Peyer's patch (tissue), 4 donors: ENCODE data around the gene FGGY. TPM values are rescaled to one million over a fixed set of nuclear protein-coding genes. Genes with fewer than 3 reads are reported as not detected.

Experiments used
- DNase-seq, 3 donors: peaks; one replicate each; pipeline ENCODE4 v3.0.0-alpha.2; 2017 to 2019
- H3K27ac ChIP-seq, 4 donors: fragments of 200-600 bp; sonication (generic); one replicate each; pipeline ENCODE4 v1.5.1; 2016 to 2019
- H3K27me3 ChIP-seq, 2 donors: fragments of 200-600 bp; sonication (generic); one replicate each; pipeline ENCODE4 v1.5.1; 2019
- H3K36me3 ChIP-seq, 3 donors: fragments of 200-600 bp; sonication (generic); one replicate each; pipeline ENCODE4 v1.5.1; 2016 to 2019
- H3K4me1 ChIP-seq, 4 donors: fragments of 200-600 bp; sonication (generic); one replicate each; pipeline ENCODE4 v1.5.1; 2016 to 2019
- H3K4me3 ChIP-seq, 4 donors: fragments of 200-600 bp; sonication (generic); 1 replicate in 3 of 4; 2 replicates in 1 of 4; pipeline ENCODE4 v1.5.1; 2016 to 2019; ENCODE audit warnings: mild to moderate bottlenecking in 1 of 4
- H3K9me3 ChIP-seq, 4 donors: fragments of 200-600 bp; sonication (generic); one replicate each; pipeline ENCODE4 v1.5.1; 2016 to 2019; ENCODE audit warnings: mild to moderate bottlenecking in 1 of 4
- POLR2A ChIP-seq, 2 donors: fragments of 450-650 bp; IDR thresholded peaks; one replicate each; pipeline ENCODE4 v1.5.1; 2017; ENCODE audit warnings: antibody characterized with exemption in 2 of 2, mild to moderate bottlenecking in 2 of 2, moderate library complexity in 2 of 2
- total RNA-seq, 4 donors: library from RNA; depleted of rRNA; stranded (reverse); fragments of >200 nt; gene quantifications; one replicate each; pipeline ENCODE4 v1.1.0, GENCODE V29; 2016
- TF ChIP-seq, protein P1 (sequence below), 6 experiments: fragments of 450-650 bp in 4 of 6; fragments of 200-600 bp in 2 of 6; sonication (generic) in 1 of 6; IDR thresholded peaks; one replicate each; pipeline ENCODE4 v1.5.1; 2017 to 2019; ENCODE audit warnings: antibody characterized with exemption in 6 of 6, mild to moderate bottlenecking in 3 of 6, moderate library complexity in 1 of 6

Gene FGGY
- total RNA-seq, 4 donors from 2014 or later: 18.9 to 102 (median 33.6) TPM

DNA sequence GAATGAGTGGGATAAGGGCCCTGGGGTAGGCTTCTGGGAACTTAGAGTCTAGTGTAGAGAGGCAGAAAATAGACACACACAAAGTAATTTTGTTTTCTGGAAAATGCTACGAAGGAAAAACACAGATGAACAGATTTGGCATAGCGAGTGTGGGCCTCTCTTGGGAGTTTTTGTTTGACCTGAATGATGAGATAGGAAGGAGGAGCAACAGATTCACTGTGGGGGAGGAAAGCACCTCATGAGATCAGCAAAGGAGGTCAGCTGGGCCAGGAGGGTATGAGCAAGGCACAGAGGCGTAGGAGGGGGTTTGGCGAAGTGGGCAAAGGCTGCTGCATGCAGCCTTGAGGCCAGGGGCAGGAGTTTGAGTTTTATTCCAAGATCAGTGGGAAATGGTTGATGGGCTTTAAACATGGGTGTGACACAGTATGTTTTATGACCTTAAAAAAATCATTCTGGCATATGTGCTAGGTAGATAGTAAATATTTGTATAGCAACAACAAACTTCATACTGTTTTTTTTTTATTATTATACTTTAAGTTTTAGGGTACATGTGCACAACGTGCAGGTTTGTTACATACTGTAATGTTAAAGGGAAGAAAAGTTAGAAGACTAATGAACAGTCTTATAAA is 57.9 kb downstream of the FGGY start:
- Histone ChIP-seq H3K9me3 (no peaks in the 10 kb centered on the region), H3K4me3 (no peak overlapping the region), H3K27ac (peak overlapping the region in 2 of 4 donors; percentile 10 to 55), H3K4me1 (peaks cover 0 to 9% (median 0%) of the 10 kb centered on the region in 4 donors), H3K36me3 (no peaks in the 10 kb centered on the region), H3K27me3 (no peaks in the 10 kb centered on the region)
- peak in 1 of 3 donors; percentile 57 for DNase-seq
- TF ChIP-seq POLR2A (IDR thresholded peaks at IDR 0.05): no peak
- TF ChIP-seq, protein P1, sequence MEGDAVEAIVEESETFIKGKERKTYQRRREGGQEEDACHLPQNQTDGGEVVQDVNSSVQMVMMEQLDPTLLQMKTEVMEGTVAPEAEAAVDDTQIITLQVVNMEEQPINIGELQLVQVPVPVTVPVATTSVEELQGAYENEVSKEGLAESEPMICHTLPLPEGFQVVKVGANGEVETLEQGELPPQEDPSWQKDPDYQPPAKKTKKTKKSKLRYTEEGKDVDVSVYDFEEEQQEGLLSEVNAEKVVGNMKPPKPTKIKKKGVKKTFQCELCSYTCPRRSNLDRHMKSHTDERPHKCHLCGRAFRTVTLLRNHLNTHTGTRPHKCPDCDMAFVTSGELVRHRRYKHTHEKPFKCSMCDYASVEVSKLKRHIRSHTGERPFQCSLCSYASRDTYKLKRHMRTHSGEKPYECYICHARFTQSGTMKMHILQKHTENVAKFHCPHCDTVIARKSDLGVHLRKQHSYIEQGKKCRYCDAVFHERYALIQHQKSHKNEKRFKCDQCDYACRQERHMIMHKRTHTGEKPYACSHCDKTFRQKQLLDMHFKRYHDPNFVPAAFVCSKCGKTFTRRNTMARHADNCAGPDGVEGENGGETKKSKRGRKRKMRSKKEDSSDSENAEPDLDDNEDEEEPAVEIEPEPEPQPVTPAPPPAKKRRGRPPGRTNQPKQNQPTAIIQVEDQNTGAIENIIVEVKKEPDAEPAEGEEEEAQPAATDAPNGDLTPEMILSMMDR (IDR thresholded peaks at IDR 0.05): no peak

GRCh38 chr1:59355361-59355760 is 58.5 kb downstream of the FGGY start:
- H3K4me3 ChIP-seq: no peak overlapping the region
- TF ChIP-seq POLR2A (IDR thresholded peaks at IDR 0.05): no peak
- TF ChIP-seq, protein P1 (IDR thresholded peaks at IDR 0.05): no peak
- no peak for DNase-seq
- no peaks in the 10 kb centered on the region for H3K9me3 ChIP-seq
- H3K27ac ChIP-seq: peak overlapping the region in 1 of 4 donors; percentile 10
- H3K27me3 ChIP-seq: no peaks in the 10 kb centered on the region
- H3K36me3 ChIP-seq: no peaks in the 10 kb centered on the region
- peaks cover 0 to 9% (median 0%) of the 10 kb centered on the region in 4 donors for H3K4me1 ChIP-seq

- no peak for DNase-seq
- H3K36me3 ChIP-seq: no peaks in the 10 kb centered on the region
- H3K9me3 ChIP-seq: no peaks in the 10 kb centered on the region
- H3K27ac ChIP-seq: no peak overlapping the region
- no peak for TF ChIP-seq POLR2A (IDR thresholded peaks at IDR 0.05)
- TF ChIP-seq, protein P1 (IDR thresholded peaks at IDR 0.05): no peak
- H3K4me3 ChIP-seq: no peak overlapping the region
- H3K4me1 ChIP-seq: peaks cover 0 to 9% (median 0%) of the 10 kb centered on the region in 4 donors
- no peaks in the 10 kb centered on the region for H3K27me3 ChIP-seq
Observed at GRCh38 chr1:59356627-59357026, 59.7 kb downstream of the FGGY start.

DNA sequence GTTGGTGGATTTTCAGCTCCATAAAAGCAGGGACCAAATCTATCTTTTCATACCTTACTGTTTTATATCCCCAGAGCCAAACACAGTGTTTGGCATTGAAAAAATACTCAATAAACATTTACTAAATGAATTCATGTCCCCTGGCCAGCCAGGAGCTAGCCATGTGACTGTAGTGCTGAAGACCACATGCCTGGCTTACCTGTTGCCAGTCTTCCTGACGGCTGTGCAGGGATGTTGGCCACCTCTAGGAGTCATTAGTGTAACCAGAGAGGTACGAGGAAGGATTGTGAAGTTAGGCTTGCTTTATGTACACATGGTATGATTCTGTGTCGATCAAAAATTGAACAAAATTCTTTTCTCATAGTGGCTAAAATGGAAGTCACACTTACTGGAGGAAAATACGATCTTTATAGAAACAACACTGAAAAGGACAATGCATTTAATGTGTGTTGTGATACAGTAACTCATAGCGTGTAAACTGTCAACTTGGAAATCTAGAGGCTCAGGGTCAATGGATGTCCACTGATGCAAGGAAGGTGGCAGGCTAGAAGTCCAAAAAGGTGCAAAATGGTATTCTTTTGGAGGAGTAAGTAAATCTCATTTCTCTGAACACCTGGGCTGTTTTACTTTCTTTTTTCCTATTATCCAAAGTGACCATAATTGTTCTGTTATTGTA is 60.9 kb downstream of the FGGY start:
- DNase-seq: no peak
- H3K36me3 ChIP-seq: no peaks in the 10 kb centered on the region
- no peak overlapping the region for H3K27ac ChIP-seq
- H3K4me3 ChIP-seq: no peak overlapping the region
- H3K4me1 ChIP-seq: peaks cover 0 to 9% (median 0%) of the 10 kb centered on the region in 4 donors
- H3K9me3 ChIP-seq: no peaks in the 10 kb centered on the region
- TF ChIP-seq, protein P1 (IDR thresholded peaks at IDR 0.05): no peak
- TF ChIP-seq POLR2A (IDR thresholded peaks at IDR 0.05): no peak
- H3K27me3 ChIP-seq: no peaks in the 10 kb centered on the region

DNA sequence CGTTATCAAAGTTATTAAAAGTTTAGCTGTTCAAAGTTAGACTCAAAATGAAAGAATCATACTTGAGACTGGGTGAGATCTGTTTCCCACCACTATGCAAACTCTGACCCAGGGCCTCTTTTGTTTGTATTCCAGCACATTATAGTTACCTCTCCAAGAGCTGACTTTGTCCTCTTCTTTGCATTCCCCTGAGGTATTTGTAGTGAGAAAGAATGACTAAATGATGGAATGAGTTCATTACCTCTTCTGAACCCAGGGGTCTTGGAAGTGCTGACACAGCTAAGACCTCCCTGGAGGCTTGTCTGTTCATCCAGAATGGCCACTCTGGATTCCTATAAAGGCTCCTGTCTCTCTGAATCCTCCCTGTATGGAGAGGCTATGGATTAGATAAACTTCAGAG is 62.4 kb downstream of the FGGY start:
- TF ChIP-seq, protein P1 (IDR thresholded peaks at IDR 0.05): no peak
- no peak for TF ChIP-seq POLR2A (IDR thresholded peaks at IDR 0.05)
- DNase-seq: no peak
- Histone ChIP-seq H3K4me1 (peaks cover 0 to 7% (median 0%) of the 10 kb centered on the region in 4 donors), H3K27ac (no peak overlapping the region), H3K36me3 (no peaks in the 10 kb centered on the region), H3K4me3 (no peak overlapping the region), H3K27me3 (no peaks in the 10 kb centered on the region), H3K9me3 (no peaks in the 10 kb centered on the region)
